Stimulated activated effector memory CD8-positive, alpha-beta T cell treated with anti-CD3 and anti-CD28 coated beads, Interleukin-12 subunit alpha, Interleukin-12 subunit beta, amount 100 ng/mL, for 72 hours (primary cell): ENCODE measurements around the gene ESRRG.
"Not testable (repeated sequence)": the region's sequence is repeated elsewhere in the genome, so short reads cannot be mapped to it uniquely, and the experiment has no call there.

Source experiments
- ATAC-seq: fragments of 150-1000 bp; cut with Tn5 transposase; 2 replicates; pipeline ENCODE4 v1.10.0; 2021
- DNase-seq, 2 donors: peaks; one replicate each; pipeline ENCODE4 v3.0.0; 2021 to 2022; ENCODE audit warnings: low spot score in 2 of 2
- H3K27ac Mint-ChIP-seq: one replicate; pipeline ENCODE4 v1.8.0; 2022; ENCODE audit warnings: mild to moderate bottlenecking, mixed read lengths
- H3K36me3 Mint-ChIP-seq: one replicate; pipeline ENCODE4 v1.8.0; 2022; ENCODE audit warnings: mild to moderate bottlenecking, mixed read lengths
- H3K4me1 Mint-ChIP-seq: one replicate; pipeline ENCODE4 v1.8.0; 2022; ENCODE audit warnings: mixed read lengths
- H3K4me3 Mint-ChIP-seq: one replicate; pipeline ENCODE4 v1.8.0; 2022; ENCODE audit warnings: mild to moderate bottlenecking, mixed read lengths
- H3K9me3 Mint-ChIP-seq: one replicate; pipeline ENCODE4 v1.8.0; 2022; ENCODE audit warnings: mixed read lengths

ESRRG gene

GRCh38 chr1:216722821-216723220, 408 bp downstream of the ESRRG start:
- Mint-ChIP-seq H3K4me1 (no peaks in the 10 kb centered on the region), H3K4me3 (no peak overlapping the region)

GRCh38 chr1:216721863-216722262, 1.4 kb downstream of the ESRRG start:
- DNase-seq (no peak), ATAC-seq (no peak)
- H3K27ac Mint-ChIP-seq: no peak overlapping the region
- H3K9me3 Mint-ChIP-seq: peaks cover 4% of the 10 kb centered on the region
- no peaks in the 10 kb centered on the region for H3K36me3 Mint-ChIP-seq
- H3K4me3 Mint-ChIP-seq: no peak overlapping the region
- H3K4me1 Mint-ChIP-seq: no peaks in the 10 kb centered on the region

More at GRCh38 chr1:216722821-216723220, 408 bp downstream of the ESRRG start:
- no peak overlapping the region for H3K27ac Mint-ChIP-seq
- H3K9me3 Mint-ChIP-seq: peaks cover 4% of the 10 kb centered on the region
- H3K36me3 Mint-ChIP-seq: no peaks in the 10 kb centered on the region
- ATAC-seq (no peak), DNase-seq (no peak)

GRCh38 chr1:216721062-216721461, 2.2 kb downstream of the ESRRG start:
- ATAC-seq (no peak), DNase-seq (no peak)
- H3K36me3 Mint-ChIP-seq: no peaks in the 10 kb centered on the region
- no peak overlapping the region for H3K27ac Mint-ChIP-seq
- no peak overlapping the region for H3K4me3 Mint-ChIP-seq
- no peaks in the 10 kb centered on the region for H3K4me1 Mint-ChIP-seq
- peaks cover 4% of the 10 kb centered on the region for H3K9me3 Mint-ChIP-seq

GRCh38 chr1:216711712-216712111, 11.5 kb downstream of the ESRRG start:
- Mint-ChIP-seq H3K4me1 (no peaks in the 10 kb centered on the region), H3K4me3 (no peak overlapping the region), H3K36me3 (no peaks in the 10 kb centered on the region), H3K27ac (no peak overlapping the region), H3K9me3 (peaks cover 2% of the 10 kb centered on the region)
- ATAC-seq (no peak), DNase-seq (no peak)

- H3K9me3 Mint-ChIP-seq: peaks cover 2% of the 10 kb centered on the region
- H3K4me3 Mint-ChIP-seq: no peak overlapping the region
- no peak overlapping the region for H3K27ac Mint-ChIP-seq
- no peaks in the 10 kb centered on the region for H3K36me3 Mint-ChIP-seq
- ATAC-seq (no peak), DNase-seq (no peak)
- H3K4me1 Mint-ChIP-seq: no peaks in the 10 kb centered on the region
These were observed 12.5 kb downstream of the ESRRG start for GRCh38 chr1:216710598-216711333.

- Mint-ChIP-seq H3K4me1 (no peaks in the 10 kb centered on the region), H3K36me3 (no peaks in the 10 kb centered on the region), H3K27ac (no peak overlapping the region), H3K9me3 (peaks cover 2% of the 10 kb centered on the region), H3K4me3 (no peak overlapping the region)
- no peak for DNase-seq
- ATAC-seq: no peak
These were observed 13.2 kb downstream of the ESRRG start for GRCh38 chr1:216710055-216710454.

- H3K4me1 Mint-ChIP-seq: no peaks in the 10 kb centered on the region
- peaks cover 8% of the 10 kb centered on the region for H3K9me3 Mint-ChIP-seq
- H3K27ac Mint-ChIP-seq: no peak overlapping the region
- no peak overlapping the region for H3K4me3 Mint-ChIP-seq
- DNase-seq (no peak), ATAC-seq (no peak)
- H3K36me3 Mint-ChIP-seq: no peaks in the 10 kb centered on the region
These were observed 17.6 kb downstream of the ESRRG start for GRCh38 chr1:216705676-216706075.

- not testable (repeated sequence) for H3K27ac Mint-ChIP-seq, H3K9me3 Mint-ChIP-seq, H3K4me3 Mint-ChIP-seq, ATAC-seq, H3K36me3 Mint-ChIP-seq, DNase-seq, H3K4me1 Mint-ChIP-seq
These were observed 19.2 kb downstream of the ESRRG start for GRCh38 chr1:216704065-216704464.

- H3K4me1 Mint-ChIP-seq: no peaks in the 10 kb centered on the region
- no peaks in the 10 kb centered on the region for H3K36me3 Mint-ChIP-seq
- ATAC-seq (no peak), DNase-seq (no peak)
- no peak overlapping the region for H3K27ac Mint-ChIP-seq
- H3K9me3 Mint-ChIP-seq: peaks cover 11% of the 10 kb centered on the region
- no peak overlapping the region for H3K4me3 Mint-ChIP-seq
These were observed 21.1 kb downstream of the ESRRG start for GRCh38 chr1:216702170-216702569.

GRCh38 chr1:216700779-216701178, 22.4 kb downstream of the ESRRG start:
- Mint-ChIP-seq H3K36me3 (no peaks in the 10 kb centered on the region), H3K4me1 (no peaks in the 10 kb centered on the region), H3K4me3 (no peak overlapping the region), H3K27ac (no peak overlapping the region), H3K9me3 (peaks cover 11% of the 10 kb centered on the region)
- ATAC-seq: no peak
- no peak for DNase-seq

GRCh38 chr1:216691710-216692109, 31.5 kb downstream of the ESRRG start:
- DNase-seq (no peak), ATAC-seq (no peak)
- Mint-ChIP-seq H3K9me3 (peaks cover 5% of the 10 kb centered on the region), H3K27ac (no peak overlapping the region), H3K36me3 (no peaks in the 10 kb centered on the region), H3K4me3 (no peak overlapping the region), H3K4me1 (no peaks in the 10 kb centered on the region)

- Mint-ChIP-seq H3K4me1 (no peaks in the 10 kb centered on the region), H3K36me3 (no peaks in the 10 kb centered on the region), H3K27ac (no peak overlapping the region), H3K9me3 (peaks cover 5% of the 10 kb centered on the region), H3K4me3 (no peak overlapping the region)
- DNase-seq (no peak), ATAC-seq (no peak)
These were observed 32.6 kb downstream of the ESRRG start for GRCh38 chr1:216690603-216691002.

- H3K4me3 Mint-ChIP-seq: no peak overlapping the region
- no peaks in the 10 kb centered on the region for H3K36me3 Mint-ChIP-seq
- H3K4me1 Mint-ChIP-seq: no peaks in the 10 kb centered on the region
- H3K9me3 Mint-ChIP-seq: peaks cover 8% of the 10 kb centered on the region
- no peak for DNase-seq
- no peak overlapping the region for H3K27ac Mint-ChIP-seq
- ATAC-seq: no peak
These were observed 35.0 kb downstream of the ESRRG start for GRCh38 chr1:216688127-216688657.

GRCh38 chr1:216686860-216687766, 36.1 kb downstream of the ESRRG start:
- H3K36me3 Mint-ChIP-seq: no peaks in the 10 kb centered on the region
- DNase-seq (no peak), ATAC-seq (no peak)
- no peak overlapping the region for H3K4me3 Mint-ChIP-seq
- no peaks in the 10 kb centered on the region for H3K4me1 Mint-ChIP-seq
- peaks cover 7% of the 10 kb centered on the region for H3K9me3 Mint-ChIP-seq
- no peak overlapping the region for H3K27ac Mint-ChIP-seq

GRCh38 chr1:216682752-216683151, 40.5 kb downstream of the ESRRG start:
- DNase-seq (no peak), ATAC-seq (no peak)
- Mint-ChIP-seq H3K27ac (no peak overlapping the region), H3K4me1 (no peaks in the 10 kb centered on the region), H3K9me3 (peaks cover 17% of the 10 kb centered on the region), H3K4me3 (no peak overlapping the region), H3K36me3 (no peaks in the 10 kb centered on the region)

GRCh38 chr1:216679108-216679507, 44.1 kb downstream of the ESRRG start:
- H3K36me3 Mint-ChIP-seq: no peaks in the 10 kb centered on the region
- H3K4me3 Mint-ChIP-seq: no peak overlapping the region
- no peak overlapping the region for H3K27ac Mint-ChIP-seq
- H3K4me1 Mint-ChIP-seq: no peaks in the 10 kb centered on the region
- no peak for ATAC-seq
- peaks cover 13% of the 10 kb centered on the region for H3K9me3 Mint-ChIP-seq
- DNase-seq: no peak
